CD4-positive, alpha-beta T cell treated with Interleukin-1 beta for 1 hour (primary cell): ENCODE data around the gene STRA6.

ENCODE experiments used
- DNase-seq, 2 donors: peaks; one replicate each; pipeline ENCODE4 v3.0.0-alpha.2; 2020 to 2022

Gene STRA6

GRCh38 chr15:74159773-74160172 is 42.8 kb downstream of the STRA6 start:
- DNase-seq: no peak

GRCh38 chr15:74158855-74159650 is 43.5 kb downstream of the STRA6 start:
- no peak for DNase-seq

GRCh38 chr15:74157868-74158827 is 44.4 kb downstream of the STRA6 start:
- no peak for DNase-seq

GRCh38 chr15:74156678-74157411 is 45.7 kb downstream of the STRA6 start:
- DNase-seq: no peak

- DNase-seq: no peak
These were observed 46.7 kb downstream of the STRA6 start for GRCh38 chr15:74155766-74156417.

- no peak for DNase-seq
These were observed 55.5 kb downstream of the STRA6 start for GRCh38 chr15:74147051-74147450.

- DNase-seq: no peak
These were observed 56.2 kb downstream of the STRA6 start for GRCh38 chr15:74146277-74146800.

GRCh38 chr15:74144153-74144775 is 58.3 kb downstream of the STRA6 start:
- no peak for DNase-seq

- DNase-seq: no peak
These were observed 61.0 kb downstream of the STRA6 start for GRCh38 chr15:74141591-74141990.

GRCh38 chr15:74138642-74139041 is 63.9 kb downstream of the STRA6 start:
- DNase-seq: no peak

GRCh38 chr15:74137537-74137894 is 65.1 kb downstream of the STRA6 start:
- no peak for DNase-seq

- no peak for DNase-seq
These were observed 65.6 kb downstream of the STRA6 start for GRCh38 chr15:74136814-74137536.

- DNase-seq: no peak
These were observed 66.1 kb downstream of the STRA6 start for GRCh38 chr15:74136540-74136813.

GRCh38 chr15:74135041-74135565 is 67.5 kb downstream of the STRA6 start:
- no peak for DNase-seq

- no peak for DNase-seq
These were observed 68.1 kb downstream of the STRA6 start for GRCh38 chr15:74134387-74135027.

- DNase-seq: no peak
These were observed 68.7 kb downstream of the STRA6 start for GRCh38 chr15:74133694-74134386.

- no peak for DNase-seq
These were observed 69.6 kb downstream of the STRA6 start for GRCh38 chr15:74132681-74133651.

- no peak for DNase-seq
These were observed 70.8 kb downstream of the STRA6 start for GRCh38 chr15:74131628-74132413.
